Measurements from ENCODE around the gene TMBIM1.
"Not testable (repeated sequence)": the region's sequence is repeated elsewhere in the genome, so short reads cannot be mapped to it uniquely, and the experiment has no call there.

The TMBIM1 gene

DNA sequence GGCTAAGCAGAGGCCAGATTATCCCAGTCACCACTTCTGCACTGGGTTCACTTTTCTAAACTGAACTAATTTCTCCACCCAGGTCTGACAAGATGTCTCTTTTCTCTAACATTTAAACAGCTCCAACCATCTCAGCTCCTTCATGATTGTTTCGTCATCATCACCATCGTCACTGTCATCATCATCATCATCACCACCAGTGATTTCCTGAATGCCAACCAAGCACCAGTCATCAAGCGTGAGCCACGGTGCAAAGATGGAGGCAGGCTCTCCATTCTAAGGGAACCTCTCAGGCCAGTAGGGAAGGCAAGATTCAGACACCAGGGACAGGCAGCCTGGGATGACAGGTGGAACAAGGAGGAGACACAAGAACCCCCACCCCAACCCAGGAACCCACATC, 25.5 kb upstream of the TMBIM1 start:
- DNase-seq = no peak

- no peak for DNase-seq
Observed at GRCh38 chr2:218317303-218317630, 25.0 kb upstream of the TMBIM1 start.

DNA sequence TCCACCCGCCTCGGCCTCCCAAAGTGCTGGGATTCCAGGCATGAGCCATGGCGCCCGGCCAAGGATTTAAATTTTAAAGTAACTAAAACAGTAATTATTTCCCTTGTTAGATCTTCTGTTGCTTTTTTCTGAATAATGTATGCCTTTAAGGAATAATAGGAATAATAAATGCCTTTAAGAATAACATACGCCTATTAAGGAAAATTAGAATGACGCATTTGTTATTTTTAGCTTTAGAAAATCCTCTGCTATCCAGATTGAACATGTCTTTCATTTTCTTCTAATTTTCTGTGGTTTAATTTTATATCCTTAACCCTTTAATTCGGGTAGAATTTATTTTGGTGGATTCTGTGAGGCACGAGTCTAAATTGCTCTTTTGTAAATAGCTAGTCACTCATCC, 23.1 kb upstream of the TMBIM1 start:
- no peak for DNase-seq

DNA sequence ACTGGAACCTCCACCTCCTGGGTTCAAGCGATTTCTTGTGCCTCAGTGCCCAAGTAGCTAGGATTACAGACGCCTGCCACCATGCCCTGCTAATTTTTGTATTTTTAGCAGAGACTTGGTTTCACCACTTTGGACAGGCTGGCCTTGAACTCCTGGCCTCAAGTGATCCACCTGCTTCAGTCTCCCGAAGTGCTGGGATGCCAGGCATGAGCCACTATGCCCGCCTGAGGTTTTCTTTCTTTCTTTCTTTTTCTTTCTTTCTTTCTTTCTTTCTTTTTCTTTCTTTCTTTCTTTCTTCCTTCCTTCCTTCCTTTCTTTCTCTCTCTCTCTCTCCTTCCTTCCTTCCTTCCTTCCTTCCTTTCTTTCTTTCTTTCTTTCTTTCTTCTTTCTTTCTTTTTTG, 22.5 kb upstream of the TMBIM1 start:
- not testable (repeated sequence) for DNase-seq

DNA sequence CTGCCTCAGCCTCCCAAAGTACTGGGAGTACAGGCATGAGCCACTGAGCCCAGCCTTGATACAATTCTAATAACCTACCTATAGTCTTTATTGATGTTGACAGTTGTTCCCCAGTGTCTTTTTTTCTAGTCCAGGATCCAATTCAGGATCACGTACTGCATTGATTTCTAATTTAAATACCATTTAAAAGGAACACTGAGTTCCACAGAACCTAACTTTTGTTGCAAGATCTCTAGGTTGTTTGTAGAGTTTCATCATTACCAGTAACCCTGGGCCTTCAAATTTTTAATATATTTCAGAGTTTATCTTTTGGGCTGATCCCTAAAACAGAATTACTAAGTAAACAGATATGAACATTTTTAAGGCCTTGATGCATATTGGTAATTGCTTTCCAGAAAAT, 21.1 kb upstream of the TMBIM1 start:
- DNase-seq = no peak

GRCh38 chr2:218312267-218312756, 20.0 kb upstream of the TMBIM1 start:
- no peak for DNase-seq

DNA sequence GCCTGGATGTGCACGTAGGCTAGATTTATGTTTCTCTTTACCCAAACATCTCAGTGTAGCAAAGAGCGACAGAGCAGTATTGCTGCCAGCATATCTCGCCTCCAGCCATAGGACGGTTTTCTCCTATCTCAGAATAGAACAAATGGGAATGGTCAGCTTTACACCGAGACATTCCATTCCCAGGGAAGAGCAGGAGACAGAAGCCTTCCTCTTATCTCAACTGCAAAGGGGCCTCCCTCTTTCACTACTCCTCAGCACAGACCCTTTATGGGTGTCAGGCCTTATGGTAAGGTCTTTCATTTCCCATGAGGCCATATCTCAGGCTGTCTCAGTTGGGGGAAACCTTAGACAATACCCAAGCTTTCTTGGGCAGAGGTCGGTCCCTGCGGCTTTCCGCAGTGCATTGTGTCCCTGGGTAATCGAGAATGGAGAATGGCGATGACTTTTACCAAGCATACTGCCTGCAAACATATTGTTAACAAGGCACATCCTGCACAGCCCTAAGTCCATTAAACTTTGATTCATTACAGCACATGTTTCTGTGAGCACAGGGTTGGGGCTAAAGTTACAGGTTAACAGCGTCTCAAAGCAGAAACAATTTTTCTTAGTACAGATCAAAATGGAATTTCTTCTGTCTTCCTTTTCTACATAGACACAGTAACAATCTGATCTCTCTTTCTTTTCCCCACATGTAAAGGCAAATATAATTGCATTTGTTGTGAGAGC, 19.4 kb upstream of the TMBIM1 start:
- not testable (repeated sequence) for DNase-seq

DNA sequence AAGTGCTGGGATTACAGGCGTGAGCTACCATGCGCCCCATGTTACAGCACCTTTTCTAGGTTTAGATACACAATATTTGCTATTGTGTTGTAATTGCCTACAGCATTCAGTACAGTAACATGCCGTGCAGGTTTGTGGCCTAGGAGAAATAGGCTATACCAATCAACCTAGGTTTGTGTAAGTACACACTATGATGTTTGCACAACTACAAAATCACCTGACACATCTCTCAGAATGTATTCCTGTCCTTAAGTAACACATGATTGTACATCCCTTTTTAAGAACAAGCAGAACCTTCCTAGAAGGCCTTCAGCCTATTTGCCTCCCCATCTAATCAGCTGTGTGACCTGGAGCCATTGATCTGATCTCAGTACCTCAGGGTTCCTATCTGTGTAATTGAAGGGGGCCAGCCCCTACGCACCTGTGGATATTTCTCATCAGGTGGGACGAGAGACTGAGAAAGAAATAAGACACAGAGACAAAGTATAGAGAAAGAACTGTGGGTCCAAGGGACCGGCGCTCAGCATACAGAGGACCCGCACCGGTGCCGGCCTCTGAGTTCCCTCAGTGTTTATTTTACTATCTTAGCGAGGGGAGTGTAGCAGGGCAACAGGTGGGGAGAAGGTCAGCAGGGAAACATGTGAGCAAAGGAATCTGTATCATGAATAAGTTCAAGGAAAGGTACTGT, 18.7 kb upstream of the TMBIM1 start:
- DNase-seq = no peak

DNA sequence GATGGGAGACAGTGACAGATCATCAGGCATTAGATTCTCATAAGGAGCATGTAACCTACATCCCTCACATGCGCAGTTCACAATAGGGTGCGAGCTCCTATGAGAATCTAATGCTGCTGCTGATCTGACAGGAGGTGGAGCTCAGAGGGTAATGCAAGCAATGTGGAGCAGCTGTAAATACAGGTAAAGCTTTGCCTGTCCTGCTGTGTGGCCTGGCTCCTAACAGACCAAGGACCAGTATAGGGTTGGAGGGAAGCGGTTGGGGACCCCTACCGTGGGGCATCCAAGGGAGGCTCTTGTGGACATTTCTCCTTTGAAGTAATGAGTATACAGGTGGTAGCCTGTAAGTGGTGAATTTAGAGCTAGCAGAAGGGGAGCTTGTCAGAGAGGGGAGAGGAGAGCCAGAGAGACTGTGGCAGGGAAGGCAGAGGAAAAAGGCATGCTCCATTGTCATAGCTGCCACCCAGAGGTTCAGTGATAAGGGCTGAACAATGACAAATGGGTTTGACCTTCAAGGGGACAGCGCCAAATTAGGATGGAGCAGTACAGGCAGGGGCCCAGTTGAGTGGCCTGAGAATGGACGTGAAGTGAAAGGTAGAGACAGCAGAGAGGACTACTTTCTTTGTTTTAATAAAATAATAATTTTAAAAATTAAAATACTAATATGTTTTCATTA, 15.2 kb upstream of the TMBIM1 start:
- no peak for DNase-seq

DNA sequence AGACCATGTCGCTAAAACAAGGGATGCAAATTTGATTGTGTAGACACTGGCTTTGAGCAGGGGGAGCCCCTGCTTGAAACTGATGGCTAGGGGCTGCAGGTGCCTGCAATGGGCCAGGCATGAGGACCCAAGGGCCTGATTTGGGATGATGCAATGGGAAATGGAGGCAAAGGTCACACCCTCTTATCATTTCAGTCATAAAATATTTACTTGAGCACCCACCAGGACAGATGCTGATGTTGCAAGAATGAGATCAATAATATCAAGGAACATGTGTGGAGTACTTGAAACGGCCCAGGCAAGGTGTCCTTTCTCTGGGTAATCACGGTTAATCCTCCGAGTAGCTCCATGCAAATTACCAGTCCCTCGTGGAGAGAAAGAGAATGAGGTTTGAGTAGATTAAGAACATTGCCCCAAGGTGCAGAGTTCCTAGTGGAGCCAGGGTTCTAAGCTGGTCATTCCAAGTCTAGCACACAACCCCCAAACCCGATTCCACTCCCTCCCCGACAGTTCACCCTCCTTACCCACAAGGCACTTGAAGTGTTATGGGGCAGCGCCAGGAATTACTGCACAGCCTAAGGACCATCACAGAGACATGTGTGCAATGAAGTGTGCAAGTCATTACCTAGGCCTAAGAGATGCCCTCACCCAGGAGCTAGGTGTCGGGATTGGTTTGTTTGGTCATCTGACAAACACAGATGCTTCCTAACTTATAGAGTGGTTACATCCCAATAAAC, 14.0 kb upstream of the TMBIM1 start:
- DNase-seq = no peak

- DNase-seq = no peak
Observed at GRCh38 chr2:218305383-218305782, 13.1 kb upstream of the TMBIM1 start.

DNA sequence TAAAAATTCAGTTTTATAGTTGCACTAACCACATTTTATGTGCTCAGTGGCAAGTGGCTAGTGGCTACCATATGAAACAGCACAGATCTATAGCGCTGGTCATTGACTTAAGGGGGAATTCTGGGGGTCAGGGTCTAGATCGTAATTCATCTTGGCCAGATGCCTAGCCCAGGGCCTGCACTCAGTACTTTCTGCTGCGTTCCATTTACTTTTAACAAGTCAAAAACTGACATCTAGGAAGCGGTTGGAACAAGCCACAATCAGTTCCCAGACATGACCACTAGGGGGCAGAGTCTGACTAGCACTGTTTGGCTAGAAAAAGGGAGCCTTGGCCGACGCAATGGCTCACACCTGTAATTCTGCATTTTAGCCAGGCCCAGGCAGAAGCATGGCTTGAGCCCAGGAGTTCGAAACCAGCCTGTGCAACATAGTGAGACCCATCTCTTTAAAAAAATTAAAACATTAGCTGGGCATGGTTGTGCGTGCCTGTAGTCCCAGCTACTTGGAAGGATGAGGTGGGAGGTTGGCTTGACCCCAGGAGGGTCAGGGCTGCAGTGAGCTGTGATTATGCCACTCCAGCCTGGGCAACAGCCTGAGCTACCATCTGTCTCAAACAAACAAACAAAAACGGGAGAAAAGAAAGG, 9.0 kb upstream of the TMBIM1 start:
- DNase-seq = peak; percentile 93

- DNase-seq = no peak
Observed at GRCh38 chr2:218300141-218300540, 7.8 kb upstream of the TMBIM1 start.

DNA sequence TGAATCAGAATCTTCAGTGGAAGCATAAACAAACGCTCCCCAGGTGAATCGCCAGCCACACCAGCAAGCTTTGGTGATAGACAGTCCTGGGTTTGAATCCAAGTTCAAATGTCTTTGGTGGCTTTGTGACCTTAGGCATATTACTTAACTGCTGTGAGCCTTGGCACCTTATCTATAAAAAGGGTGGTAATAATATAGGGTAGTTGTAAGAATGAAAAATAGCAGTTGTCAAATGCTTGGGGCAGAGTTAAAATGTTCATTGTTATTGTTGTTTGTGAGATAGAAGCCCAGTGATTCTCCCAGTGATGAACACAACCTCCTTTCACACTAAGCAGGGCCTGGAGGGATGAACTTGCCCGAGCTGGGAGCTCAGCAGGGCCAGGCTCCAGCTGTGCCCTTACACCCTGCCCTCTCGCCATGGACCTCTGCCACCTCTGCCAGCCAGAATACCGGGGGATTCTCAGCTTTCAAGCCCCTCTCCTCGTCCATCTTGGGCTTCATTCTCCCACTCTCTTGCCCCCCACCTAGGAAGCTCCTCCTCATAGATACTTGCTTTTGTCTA, 6.1 kb upstream of the TMBIM1 start:
- DNase-seq = no peak

DNA sequence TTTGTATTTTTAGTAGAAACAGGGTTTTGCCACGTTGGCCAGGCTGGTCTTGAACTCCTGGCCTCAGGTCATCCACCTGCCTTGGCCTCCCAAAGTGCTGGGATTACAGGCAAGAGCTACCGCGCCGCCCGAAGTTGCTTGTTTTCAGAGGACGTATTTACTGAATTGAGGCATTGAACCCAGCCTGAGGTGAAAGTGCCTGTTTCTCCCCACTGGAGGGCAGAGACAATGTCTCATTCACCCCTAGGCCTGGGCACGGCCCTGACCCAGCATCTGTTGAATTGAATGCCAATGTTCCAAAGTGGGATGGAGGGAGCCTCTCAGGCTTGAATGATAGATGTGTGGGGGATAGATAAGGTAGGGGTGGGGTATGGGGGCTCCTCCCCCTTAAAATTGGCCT, 4.5 kb upstream of the TMBIM1 start:
- DNase-seq = no peak

- no peak for DNase-seq
Observed at GRCh38 chr2:218296200-218296599, 3.9 kb upstream of the TMBIM1 start.

- no peak for DNase-seq
Observed at GRCh38 chr2:218295029-218295428, 2.7 kb upstream of the TMBIM1 start.

- DNase-seq = no peak
Observed at GRCh38 chr2:218294430-218295022, 2.2 kb upstream of the TMBIM1 start.

GRCh38 chr2:218293715-218294429, 1.6 kb upstream of the TMBIM1 start:
- no peak for DNase-seq

DNA sequence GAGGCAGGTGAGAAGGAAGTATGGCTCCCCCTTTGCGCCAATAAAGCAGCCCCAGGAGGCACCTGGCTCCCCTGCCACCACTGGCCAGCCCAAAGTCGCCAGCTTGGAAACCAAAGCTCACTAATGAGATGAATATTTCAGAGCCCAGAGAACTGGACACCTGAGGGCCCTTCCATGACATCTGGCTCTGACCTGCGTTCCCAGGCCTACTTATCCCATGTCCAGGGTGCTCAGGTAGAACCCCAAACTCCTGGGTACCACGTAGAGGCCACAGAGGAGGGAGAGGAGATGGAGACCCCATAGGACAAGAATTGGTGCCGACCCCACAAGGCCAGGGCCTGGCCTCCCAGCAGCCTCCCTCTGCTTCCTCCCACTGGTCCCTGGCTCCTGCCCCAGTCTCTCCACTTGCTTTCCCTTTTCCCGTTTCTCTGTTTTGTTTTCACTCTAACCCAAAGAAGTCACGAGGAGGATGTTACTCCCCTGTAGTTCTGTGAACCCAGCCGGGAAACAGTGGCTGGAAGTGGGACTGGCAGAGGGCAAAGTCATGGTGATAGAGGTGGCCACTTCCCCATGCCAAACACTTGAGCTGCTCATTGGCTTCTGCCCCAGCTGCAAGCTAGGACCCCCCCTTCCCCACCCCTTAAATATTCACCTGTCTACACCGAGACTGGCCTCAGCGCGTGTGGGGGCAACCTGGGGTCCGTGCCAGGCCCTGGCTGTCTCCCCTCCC, 820 bp downstream of the TMBIM1 start:
- peak; percentile 15 for DNase-seq

All from activated CD4-positive, alpha-beta T cell treated with anti-CD3 and anti-CD28 coated beads for 48 hours (primary cell).